GM18909 (cell line): ENCODE results near the gene NME5.
"Not testable (repeated sequence)": the region's sequence is repeated elsewhere in the genome, so short reads cannot be mapped to it uniquely, and the experiment has no call there.

Source experiments
- ATAC-seq: cut with Tn5 transposase; IDR thresholded peaks from one replicate; pipeline ENCODE4 v1.9.1; 2021; ENCODE audit warnings: mild to moderate bottlenecking; ENCODE audit not compliant: unreplicated experiment, poor library complexity

NME5 gene, protein sequence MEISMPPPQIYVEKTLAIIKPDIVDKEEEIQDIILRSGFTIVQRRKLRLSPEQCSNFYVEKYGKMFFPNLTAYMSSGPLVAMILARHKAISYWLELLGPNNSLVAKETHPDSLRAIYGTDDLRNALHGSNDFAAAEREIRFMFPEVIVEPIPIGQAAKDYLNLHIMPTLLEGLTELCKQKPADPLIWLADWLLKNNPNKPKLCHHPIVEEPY

GRCh38 chr5:138138949-138139780 lies at the start of gene NME5:
TSS of gene NME5 (minus strand) at chr5:138139428. CDS start at chr5:138138780, 648 bp downstream.
- ATAC-seq = no peak

- no peak for ATAC-seq
Observed at GRCh38 chr5:138188626-138189025, 49.4 kb upstream of the NME5 start.

DNA sequence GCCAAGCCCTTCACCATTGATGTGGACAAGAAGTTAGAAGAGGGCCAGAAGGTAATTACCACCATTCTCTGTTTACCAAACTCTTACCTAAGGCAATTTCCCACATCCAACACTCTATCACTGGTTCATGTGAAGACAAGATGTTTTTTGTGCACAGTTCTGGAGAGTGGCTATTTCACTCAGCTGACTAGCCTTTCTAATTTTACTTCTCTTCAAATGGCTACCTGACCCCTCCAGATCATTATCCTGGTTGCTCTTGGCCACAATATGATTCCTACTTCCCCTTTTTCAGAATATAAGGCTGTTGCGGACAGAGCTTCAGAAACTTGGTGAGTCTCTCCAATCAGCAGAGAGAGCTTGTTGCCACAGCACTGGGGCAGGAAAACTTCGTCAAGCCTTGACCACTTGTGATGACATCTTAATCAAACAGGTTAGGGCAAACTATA lies 46.8 kb upstream of the NME5 start:
- no peak for ATAC-seq

DNA sequence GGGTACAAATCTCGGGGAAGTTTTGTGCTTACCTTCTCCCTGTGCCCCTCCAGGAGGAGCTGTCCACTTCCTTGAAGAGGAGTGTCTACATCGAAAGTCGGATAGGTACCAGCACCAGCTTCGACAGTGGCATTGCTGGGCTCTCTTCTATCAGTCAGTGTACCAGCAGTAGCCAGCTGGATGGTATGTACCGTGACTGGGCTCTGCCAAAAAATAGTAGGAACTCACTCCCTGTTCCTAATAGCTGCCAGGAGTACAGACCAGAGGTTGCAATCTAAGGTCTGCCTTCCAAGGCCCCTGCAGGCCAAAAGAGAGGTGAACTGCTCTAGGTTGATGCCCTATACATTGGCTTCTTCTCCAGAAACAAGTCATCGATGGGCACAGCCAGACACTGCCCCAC lies 43.6 kb upstream of the NME5 start:
- no peak for ATAC-seq

- no peak for ATAC-seq
Observed at GRCh38 chr5:138180841-138181240, 41.6 kb upstream of the NME5 start.

- ATAC-seq = no peak
Observed at GRCh38 chr5:138180183-138180782, 41.1 kb upstream of the NME5 start.

DNA sequence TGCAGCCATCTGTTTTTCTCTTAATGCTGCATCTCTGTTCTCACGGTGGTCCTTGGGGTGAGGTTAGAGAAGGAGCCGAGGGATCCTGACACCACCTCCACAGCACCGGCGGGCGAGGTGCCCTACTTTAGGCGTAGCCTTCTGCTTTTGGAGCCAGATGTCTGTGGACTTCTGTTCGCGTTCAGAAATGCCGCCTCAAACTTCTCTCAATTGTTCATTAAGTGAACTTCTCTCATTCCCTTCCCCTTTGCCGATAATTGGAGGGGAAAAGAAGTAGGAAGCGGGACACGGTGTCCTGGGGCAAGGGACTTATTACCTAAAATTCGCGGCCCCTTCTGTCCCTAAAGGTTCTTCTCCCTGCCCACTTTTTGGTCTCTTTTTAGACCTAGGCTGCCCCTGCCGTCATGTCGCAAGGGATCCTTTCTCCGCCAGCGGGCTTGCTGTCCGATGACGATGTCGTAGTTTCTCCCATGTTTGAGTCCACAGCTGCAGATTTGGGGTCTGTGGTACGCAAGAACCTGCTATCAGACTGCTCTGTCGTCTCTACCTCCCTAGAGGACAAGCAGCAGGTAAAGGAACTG lies 40.1 kb upstream of the NME5 start:
- no peak for ATAC-seq

DNA sequence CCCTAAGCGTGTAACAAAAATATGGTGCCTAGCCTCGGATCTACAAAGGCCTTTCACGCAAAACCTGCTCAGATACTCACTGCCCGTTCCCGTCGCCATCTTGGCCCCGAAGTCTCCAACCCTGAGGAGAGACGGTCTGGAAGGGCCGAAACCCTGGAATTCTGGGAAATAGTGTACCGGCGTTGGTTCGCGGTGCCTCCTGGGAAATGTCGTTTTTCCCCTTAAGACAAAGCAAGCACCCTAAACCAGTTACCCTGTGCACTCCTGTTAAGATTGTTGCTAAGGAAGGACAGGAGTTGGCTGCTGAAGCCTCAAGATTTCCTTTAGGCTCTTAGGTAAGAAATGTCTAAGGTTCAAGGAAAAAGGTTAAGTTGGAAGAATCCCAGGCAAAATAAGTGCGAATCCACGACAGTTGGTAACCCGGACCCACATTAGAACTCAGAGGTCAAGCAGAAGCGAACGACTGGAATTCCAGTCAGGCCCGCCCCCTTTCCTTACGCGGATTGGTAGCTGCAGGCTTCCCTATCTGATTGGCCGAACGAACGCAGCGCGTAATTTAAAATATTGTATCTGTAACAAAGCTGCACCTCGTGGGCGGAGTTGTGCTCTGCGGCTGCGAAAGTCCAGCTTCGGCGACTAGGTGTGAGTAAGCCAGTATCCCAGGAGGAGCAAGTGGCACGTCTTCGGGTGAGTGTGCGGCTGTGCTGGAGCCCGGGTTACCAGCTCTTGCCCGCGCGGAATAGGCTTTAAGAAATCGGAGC lies 39.5 kb upstream of the NME5 start, which contains the start of the genes BRD8 and KIF20A:
TSS of gene BRD8 (minus strand) at position 115 of the 761 bp plus-strand sequence. CDS start at position 99, 16 bp downstream.
TSS of gene KIF20A (plus strand) at position 597 of the 761 bp plus-strand sequence. CDS start 569 bp downstream, outside the sequence.
- peak; percentile 86 for ATAC-seq

GRCh38 chr5:138177941-138178515 lies 38.8 kb upstream of the NME5 start:
- ATAC-seq = no peak

GRCh38 chr5:138170299-138170698 lies 31.1 kb upstream of the NME5 start:
- no peak for ATAC-seq

DNA sequence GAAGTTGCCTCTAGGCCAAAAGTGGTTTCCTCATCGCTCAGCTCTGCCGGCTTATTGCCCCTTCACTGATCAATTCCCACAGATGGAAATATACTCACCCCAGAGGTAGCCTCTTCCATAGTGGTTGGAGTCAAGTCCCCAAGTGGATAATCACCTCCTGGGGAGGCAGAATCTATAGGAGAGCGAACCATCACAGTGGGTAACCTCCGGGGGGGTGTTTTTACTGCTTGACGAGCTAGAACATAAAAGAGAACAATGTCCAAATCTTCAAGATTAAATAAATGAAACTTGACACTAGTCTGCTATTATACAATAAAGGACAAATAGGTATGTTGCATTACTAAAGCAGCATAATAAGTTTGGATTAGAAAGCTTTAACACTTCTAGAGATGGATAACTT lies 29.9 kb upstream of the NME5 start:
- no peak for ATAC-seq

DNA sequence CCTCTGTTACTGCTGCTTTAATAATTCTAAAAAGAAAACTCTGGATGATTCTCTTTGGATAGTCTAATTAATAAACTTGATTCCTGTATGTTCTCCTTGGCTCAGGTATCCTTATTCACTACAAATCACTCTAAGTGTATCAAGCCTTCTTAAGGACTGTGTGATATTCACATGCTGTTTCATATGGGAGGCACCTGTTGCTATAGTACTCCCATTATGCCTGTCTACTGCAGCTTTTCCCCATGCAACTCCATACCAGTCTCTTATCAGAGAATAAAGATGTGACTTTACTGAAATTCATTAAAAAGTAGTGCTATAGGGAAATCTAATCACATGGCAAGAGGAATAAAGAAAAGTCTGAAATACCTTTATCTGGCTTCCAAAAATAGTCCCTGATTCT lies 24.5 kb upstream of the NME5 start:
- no peak for ATAC-seq

GRCh38 chr5:138160706-138161105 lies 21.5 kb upstream of the NME5 start:
- no peak for ATAC-seq

GRCh38 chr5:138159666-138160065 lies 20.4 kb upstream of the NME5 start:
- no peak for ATAC-seq

DNA sequence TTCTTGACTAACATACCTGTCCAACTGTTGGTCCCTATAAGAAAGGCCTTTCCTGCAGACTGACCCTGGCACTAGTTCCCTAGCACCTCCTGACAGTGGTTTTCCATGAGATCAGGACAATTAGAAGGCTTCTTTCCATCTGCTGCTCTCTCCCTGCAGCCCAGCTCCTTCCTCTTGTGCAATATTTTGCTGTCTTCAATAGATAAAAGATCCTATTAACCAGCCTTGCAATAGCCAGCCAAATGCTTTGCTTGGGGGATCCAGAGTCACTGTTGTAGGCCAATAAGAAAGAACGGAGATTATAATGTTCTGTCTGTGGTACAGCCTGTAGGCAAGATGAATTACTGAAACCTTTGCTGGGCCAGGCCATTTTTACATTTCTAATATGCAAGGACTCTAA lies 18.4 kb upstream of the NME5 start:
- ATAC-seq = no peak

GRCh38 chr5:138155977-138156376 lies 16.7 kb upstream of the NME5 start:
- not testable (repeated sequence) for ATAC-seq

DNA sequence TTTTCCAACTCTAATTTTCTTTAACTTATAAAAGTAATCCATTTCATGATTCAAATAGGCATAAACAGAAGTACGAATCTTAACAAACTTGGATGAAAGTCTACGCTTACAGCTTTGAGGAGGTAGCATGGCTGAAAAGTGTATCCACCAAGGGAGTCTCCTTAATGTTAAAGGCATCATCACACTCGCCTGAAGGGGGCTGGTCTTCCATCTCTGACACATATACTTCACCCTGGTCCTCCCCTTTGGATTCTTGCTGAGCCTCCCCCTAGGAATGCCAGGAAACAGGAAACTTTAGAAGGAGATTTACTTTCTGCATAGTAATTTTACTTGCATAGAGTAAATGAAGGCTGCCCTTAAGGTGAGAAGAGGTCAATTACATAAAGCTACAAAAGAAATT lies 10.3 kb upstream of the NME5 start:
- ATAC-seq = no peak

- ATAC-seq = no peak
Observed at GRCh38 chr5:138148811-138149210, 9.6 kb upstream of the NME5 start.

DNA sequence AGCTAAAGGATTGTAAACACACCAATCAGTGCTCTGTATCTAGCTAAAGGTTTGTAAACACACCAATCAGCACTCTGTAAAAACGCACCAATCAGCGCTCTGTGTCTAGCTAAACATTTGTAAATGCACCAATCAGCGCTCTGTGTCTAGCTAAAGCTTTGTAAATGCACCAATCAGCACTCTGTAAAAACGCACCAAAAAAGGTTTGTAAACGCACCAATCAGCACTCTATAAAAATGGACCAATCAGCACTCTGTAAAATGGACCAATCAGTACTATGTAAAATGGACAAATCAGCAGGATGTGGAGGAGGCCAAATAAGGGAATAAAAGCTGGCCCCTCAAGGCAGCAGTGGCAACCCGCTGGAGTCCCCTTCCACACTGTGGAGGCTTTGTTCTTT lies 4.3 kb upstream of the NME5 start:
- ATAC-seq = not testable (repeated sequence)

DNA sequence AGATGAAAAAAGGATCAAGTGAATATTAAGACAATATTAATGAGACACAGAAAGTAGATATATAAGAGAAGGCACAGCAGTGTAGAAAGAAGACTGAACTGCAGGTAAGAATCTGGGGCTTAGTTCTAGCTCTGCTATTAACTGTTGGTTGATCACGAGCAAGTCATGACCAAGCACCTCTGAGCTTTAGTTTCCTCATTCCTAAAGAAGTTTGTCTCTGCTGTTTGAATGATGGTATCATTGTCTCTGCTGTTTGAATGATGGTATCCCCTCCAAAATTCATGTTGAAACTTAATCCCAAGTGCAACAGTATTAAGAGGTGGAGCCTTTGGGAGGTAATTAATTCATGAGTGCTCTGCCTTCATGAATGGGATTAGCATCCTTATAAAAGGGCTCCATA lies 2.5 kb upstream of the NME5 start:
- ATAC-seq = no peak
